ENCODE results near the gene ZNF836.

- no peak for TF ChIP-seq CTCF (IDR thresholded peaks at IDR 0.05)
- no peak for TF ChIP-seq POLR2A (IDR thresholded peaks at IDR 0.05)
- no peak for TF ChIP-seq POLR2AphosphoS5 (IDR thresholded peaks at IDR 0.05)
- TF ChIP-seq EP300 (IDR thresholded peaks at IDR 0.05; ENCODE audit: low read depth) = no peak
Observed at GRCh38 chr19:52138278-52138982, 33.0 kb downstream of the ZNF836 start.

Data from transverse colon (tissue), 4 donors.